Ovary (tissue), 3 donors: ENCODE results near the gene HIP1.

Source experiments
- CTCF ChIP-seq, 3 donors: fragments of 450-650 bp in 2 of 3; fragments of 200-600 bp in 1 of 3; IDR thresholded peaks; one replicate each; pipeline versions ENCODE4 v1.5.1 to v1.8.0; 2016 to 2022; ENCODE audit warnings: antibody characterized with exemption in 3 of 3, mild to moderate bottlenecking in 1 of 3
- EP300 ChIP-seq: sonication (generic); formaldehyde crosslinking; IDR thresholded peaks from one replicate; pipeline ENCODE4 v1.6.1; 2017; ENCODE audit warnings: antibody characterized with exemption
- POLR2A ChIP-seq: fragments of 450-650 bp; IDR thresholded peaks from one replicate; pipeline ENCODE4 v1.6.1; 2017; ENCODE audit warnings: antibody characterized with exemption, mild to moderate bottlenecking, moderate library complexity
- donor health status: DM: no; HTN: no; CAD: no.

GRCh38 chr7:75630549-75630948, 108.2 kb downstream of the HIP1 start:
- TF ChIP-seq CTCF (IDR thresholded peaks at IDR 0.05) (no peak), EP300 (no peak), POLR2A (no peak)
